HG02981 (cell line): ENCODE results near the gene STAU1.
"Not testable (repeated sequence)": the region's sequence is repeated elsewhere in the genome, so short reads cannot be mapped to it uniquely, and the experiment has no call there.

Source experiments
- ATAC-seq: cut with Tn5 transposase; IDR thresholded peaks from one replicate; pipeline ENCODE4 v1.9.1; 2021; ENCODE audit warnings: mild to moderate bottlenecking, moderate library complexity; ENCODE audit not compliant: unreplicated experiment

STAU1 gene

DNA sequence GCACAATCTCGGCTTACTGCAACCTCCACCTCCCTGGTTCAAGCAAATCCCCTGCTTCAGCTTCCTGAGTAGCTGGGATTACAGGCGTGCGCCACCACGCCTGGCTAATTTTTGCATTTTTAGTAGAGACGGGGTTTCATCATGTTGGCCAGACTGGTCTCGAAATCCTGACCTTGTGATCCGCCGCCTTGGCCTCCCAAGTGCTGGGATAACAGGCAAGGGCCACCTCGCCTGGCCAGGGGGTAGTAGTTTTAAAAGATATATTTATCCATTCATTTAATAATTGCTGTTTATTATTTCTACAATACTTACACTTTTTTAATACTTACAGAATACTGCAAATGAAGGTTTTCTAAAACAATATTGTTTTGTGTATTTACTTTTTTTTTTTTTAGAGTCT, 15.6 kb upstream of the STAU1 start:
- ATAC-seq: no peak

DNA sequence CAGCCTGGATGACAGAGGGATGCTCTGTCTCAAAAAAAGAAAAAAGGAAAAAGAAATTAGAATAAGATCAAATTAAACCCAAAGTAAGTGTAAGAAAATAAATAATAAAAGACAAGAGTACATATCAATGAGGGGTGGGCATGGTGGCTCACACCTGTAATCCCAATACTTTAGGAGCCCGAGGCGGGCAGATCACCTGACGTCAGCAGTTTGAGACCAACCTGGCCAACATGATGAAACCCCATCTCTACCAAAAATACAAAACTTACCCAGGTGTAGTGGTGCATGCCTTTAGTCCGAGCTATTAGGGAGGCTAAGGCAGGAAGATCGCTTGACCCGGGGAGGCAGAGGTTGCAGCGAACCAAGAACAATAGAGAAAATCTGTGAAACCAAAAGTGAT, 14.9 kb upstream of the STAU1 start:
- ATAC-seq: no peak

DNA sequence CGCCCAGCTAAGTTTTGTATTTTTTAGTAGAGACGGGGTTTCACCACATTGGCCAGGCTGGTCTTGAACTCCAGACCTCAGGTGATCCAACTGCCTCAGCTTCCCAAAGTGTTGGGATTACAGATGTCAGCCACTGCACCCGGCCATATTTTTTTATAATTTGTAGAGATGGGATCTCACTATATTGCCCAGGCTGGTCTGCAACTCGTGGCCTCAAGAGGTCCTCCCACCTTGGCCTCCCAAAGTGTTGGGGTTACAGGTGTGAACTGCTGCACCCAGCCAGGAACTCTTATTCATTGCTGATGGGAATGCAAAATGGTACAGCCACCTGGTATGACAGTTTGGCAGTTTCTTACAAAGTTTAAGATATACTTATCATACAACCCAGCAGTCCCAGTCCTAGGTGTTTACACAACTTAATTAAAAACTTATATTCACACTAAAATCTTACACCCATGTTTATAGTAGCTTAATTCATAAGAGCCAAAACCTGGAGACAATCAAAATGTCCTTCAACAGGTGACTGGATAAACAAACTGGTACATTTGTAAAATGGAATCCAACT, 11.7 kb upstream of the STAU1 start:
- ATAC-seq: no peak

DNA sequence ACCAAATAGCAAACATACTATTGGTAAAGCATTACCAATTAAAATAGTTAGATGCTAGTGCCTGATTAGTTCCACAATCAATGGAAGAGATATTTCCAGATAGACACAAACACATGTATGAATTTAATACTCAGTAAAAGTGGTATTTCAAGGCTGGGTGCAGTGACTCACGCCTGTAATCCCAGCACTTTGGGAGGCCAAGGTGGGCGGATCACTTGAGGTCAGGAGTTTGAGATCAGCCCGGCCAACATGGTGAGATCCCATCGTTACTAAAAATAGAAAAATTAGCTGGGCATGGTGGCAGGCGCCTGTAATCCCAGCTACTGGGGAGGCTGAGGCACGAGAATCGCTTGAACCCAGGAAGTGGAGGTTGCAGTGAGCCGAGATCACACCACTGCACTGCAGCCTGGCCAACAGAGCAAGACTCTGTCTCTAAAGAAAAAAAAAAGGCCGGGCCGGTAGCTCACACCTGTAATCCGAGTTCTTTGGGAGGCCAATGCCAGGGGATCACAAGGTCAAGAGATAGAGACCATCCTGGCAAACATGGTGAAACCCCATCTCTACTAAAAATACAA, 4.9 kb upstream of the STAU1 start:
- ATAC-seq: not testable (repeated sequence)

DNA sequence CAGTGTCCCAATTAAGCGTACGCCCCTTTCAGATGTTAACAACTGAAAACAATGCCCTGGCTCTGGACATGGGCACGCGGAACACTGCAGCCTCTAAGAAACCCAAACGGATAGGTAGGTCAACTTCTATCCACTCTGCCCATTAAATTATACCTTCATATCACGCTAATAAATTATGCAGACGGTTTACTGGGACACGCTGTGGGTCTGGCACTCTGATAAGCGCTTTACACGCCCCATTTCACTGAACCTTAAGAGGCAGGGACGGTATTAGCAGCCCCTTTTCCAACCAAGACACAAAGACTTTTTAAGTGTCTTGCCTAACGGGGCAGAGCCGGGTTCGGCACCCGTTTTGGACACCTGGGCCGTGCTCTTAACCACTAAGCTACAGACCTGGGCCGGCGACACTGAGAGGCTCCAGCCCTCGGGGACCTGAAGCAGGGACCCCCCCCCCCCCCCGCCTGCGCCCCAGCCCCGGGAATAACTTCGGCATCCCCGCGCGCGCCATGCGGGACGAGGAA, 744 bp downstream of the STAU1 start:
- peak; percentile 2 for ATAC-seq

DNA sequence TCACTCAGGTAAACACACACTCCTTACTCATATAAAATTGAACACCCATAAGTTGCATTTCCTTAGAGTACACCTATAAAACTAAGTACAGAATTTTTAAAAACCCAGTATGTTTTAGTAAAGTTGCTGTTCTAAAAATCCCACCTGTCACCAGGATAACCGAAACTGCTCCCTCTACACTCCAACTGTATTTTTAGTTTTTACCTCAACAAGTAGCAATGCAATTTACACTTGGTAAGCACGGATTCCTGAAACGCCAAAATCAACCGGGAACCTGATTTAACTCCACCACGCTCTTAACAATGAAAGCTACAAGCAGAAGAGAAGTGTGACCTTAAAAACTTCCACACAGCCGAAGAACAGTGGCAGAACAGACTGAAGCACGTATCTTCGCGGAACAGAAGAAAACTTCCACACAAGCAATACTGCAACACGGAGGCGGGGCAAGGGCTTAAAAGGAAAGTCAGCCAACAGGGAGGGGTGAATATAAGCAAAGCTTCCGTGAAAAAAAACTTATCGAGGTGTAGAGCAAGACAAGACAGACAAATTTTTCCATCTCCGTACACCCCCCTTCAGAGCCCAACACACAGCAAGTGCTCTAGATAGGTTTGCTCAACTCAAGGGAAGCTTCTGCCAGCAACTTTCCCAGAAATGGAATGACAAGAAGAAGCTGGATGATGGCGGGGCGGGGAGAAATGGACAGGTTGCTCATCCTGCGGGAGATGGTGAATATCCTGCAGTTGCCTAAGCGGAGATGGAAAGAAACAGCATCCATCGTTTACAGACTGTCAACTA, 1.4 kb downstream of the STAU1 start:
- ATAC-seq: no peak

DNA sequence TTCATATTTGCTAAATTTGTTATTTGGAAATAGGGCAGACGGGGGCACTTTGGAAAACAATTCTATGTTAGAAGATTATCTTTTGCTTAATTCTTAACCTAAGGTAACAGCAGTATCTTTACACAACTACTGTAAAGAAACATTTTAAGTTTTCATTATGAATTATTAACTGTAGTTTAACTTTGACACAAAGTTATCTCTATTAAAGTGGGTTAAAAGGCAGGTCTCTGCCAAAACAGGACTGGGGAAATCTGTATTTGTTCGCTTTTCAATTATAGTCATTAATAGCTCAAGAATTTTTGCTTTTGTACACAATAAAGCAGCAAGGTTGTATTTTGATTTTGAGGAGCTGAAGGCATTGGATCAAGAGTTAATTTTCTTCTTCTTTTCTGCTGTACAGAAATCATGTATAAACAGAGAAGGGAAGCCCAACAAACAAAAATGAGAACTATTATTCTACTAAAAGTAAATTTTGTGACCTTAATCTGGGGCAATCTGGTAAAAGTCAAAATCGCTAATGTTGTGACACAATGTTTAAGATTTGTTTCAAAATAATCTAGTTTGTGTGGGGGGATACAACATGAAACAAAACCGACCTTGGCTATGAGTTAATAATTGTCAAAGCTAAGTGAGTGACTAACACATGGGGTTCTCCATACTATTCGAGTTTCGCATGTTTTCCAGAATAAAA, 2.9 kb downstream of the STAU1 start:
- no peak for ATAC-seq

DNA sequence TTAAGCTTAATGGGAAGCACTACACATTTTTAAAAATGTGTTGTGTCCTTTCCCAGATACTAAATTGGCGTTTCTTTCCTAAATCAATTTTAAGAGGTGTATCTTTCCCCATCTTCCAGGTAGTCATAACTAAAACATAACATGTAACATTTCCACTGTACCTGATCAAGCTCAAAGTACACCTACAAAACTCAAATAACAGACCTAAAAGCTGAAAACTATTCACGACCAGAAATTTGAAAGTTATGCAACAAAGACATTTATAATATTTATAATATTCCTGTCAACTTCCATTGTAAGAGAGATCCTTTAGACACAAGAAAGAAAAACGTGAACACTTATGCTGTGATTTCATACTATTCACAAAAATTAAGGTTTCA, 3.5 kb downstream of the STAU1 start:
- no peak for ATAC-seq

DNA sequence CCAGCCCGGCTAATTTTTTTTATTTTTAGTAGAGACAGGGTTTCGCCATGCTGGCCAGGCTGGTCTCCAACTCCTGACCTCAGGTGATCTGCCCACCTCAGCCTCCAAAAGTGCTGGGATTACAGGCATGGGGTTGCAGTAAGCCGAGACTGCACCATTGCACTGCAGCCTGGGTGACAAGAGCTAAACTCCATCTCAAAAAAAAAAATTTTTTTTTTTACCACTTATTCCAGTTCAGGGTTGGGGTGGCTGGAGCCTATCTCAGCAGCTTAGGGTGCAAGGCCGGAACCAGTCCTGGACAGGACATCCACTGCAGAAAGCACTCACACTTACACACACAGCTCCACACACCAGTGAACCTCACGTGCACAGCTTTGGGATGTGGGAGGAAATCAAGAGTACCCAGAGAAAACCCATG, 4.0 kb downstream of the STAU1 start:
- not testable (repeated sequence) for ATAC-seq

DNA sequence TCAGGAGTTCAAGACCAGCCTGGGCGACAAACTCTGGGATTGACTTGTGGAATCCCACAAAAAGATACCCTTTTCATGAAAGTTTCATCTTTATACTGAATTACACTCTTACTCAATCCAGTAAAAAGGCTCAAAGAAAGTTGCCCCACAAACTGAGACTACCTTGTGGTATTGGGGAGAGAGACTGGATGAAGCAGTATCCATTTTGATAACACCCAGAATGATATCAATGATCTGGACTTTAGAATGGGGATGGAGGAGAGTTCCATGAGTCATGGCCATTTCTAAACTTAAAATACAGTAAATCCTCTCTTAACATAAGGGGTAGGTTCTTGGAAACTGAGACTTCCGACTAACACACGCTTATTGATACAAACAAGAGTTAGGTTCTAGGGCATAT, 4.7 kb downstream of the STAU1 start:
- no peak for ATAC-seq

DNA sequence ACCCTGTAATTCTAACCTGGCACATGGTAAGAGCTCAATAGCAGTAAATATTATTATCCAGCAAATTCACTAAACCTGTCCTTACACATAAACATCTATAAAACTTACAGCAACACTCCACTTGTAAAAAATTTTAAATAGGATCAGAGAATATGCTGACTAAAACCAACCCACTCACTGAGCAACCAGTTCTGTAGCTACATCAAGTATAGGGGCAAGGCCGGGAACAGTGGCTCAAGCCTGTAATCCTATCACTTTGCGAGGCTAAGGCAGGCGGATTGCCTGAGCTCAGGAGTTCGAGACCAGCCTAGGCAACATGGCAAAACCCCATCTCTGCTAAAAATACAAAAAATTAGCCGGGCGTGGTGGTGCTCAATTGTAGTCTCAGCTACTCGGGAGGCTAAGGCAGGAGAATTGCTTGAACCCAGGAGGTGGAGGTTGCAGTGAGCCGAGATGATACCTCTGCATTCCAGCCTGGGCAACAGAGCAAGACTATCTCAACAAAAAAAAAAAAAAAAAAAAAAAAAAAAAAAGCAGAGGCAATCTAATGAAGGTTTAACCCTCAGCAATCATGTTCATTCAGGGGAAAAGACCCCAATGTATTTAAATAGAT, 6.8 kb downstream of the STAU1 start:
- no peak for ATAC-seq

DNA sequence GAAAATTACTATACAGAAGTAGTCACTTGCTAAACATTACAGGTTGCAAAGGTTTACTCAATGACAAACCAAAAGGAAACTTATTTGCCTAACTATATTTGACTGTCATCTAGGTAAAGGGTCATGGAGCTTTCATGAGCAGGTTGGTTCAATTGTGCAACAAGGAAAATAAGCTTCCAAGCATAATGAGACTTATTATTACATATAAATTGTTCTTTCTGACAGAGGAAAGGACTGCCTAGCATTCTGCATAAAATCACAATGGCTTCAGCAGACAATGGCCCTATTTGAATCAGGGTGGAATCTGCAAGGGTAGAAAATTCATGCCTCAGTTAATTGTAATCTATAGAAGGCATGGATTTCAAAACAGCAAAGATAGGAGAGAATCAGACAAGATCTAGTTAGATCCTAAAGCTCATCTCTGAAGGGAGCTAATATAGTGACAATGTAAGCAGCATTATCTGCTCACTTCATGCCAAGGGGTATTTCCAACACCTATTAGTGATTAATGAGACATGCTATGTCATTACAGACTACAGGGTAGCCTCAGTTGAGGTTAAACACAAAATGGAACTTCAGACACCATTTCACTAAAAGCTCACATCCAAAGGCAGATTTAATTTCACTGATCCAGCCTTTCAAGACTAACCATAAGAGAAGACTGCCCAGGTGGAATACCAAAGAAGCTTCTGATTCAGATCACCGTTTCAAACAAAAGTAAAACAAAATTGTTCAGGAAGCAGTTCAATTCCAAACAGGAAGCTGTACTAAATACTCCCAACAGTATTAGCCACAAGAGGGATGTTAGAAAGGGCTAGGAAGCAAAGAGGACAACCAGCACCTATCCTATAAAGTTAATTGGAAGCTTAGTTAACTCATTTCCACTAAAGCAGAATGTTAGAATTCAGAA, 8.5 kb downstream of the STAU1 start:
- peak; percentile 83 for ATAC-seq

DNA sequence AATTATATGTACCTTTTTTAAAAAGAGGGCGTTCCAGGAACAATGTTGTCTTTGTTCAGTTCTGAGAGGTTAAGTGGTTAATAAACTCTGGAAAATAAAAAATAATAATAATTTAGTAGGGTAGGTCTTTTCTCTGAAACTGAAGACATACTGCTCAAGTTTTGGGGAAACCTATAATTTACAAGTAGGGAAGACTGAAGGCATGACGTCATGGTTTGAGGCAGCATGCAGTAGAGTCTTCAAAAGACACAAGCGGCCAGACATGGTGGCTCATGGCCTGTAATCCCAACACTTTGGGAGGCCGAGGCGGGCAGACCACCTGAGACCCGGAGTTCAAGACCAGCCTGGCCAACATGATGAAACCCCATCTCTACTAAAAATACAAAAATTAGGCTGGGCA, 14.0 kb downstream of the STAU1 start:
- ATAC-seq: no peak

DNA sequence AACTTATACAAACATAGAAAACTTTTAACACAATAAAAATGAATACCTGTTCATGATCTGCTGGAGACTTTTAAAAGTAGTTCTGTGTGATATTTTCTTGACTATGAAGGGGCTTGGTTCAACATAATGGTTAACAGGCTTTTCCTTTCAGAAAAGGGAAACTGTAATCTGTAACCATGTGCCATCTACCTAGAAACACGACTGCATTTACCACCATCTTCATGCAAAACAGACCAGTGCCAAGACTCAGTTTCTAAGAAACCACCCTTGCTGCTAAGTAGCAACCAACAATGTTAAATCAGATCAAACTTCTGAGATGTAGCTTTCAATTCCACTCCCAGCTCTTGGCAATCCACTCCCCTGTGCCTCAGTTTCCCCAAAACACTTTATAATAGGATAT, 15.7 kb downstream of the STAU1 start:
- peak; percentile 56 for ATAC-seq

DNA sequence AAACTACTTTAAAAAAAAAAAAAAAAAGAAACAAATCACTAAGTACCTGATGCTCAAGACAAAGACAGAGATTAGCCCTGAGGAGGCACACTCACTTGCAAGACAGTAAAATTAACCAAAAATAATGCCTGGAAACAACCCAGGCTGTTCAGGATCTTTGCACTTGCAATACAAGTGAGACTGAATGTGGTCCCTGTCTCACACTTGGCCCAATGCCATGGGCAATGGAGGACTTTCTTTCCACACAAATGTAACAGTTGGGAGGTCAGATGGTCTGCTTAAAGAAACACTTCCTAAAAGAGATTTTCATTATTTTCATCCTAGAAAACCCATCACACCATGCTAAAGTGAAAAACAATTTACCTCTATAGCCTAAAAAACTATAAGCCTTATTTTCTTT, 16.2 kb downstream of the STAU1 start:
- ATAC-seq: no peak

DNA sequence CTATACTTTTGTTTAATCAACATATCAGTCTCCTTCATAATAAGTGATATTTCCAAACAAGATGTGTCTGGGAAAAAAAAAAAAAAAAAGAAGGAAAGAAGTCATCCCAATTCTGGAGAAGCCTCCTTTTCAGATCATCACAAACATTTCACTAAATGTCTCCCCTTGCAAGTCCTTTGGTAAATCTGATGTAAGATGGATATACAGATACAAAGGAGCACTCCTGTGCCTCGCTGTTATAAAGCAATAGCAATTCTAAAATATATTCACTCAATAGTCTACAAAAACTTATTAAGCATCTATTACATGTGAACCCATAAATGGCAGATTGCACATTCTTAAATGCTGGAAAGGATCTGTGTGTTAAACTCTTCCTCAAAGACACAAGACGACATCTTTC, 17.4 kb downstream of the STAU1 start:
- no peak for ATAC-seq

DNA sequence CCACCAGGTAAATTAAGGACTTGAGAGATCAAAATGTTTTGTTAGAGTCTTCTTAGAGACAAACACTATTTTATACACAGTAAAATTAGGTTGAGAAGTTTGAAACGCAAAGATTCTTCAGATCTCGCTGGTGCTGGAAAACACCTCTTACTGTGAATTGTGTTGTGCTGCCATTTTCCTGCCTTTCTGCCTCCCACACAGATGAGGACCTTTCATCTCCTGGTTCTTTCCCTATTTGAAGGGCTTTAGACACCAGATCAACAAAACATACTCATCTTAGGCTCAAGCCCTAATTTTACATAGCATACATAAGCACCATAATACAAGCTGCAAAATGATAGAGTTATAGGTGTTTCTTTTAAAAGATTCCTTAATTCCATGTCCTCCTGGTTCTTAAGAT, 18.6 kb downstream of the STAU1 start:
- no peak for ATAC-seq

DNA sequence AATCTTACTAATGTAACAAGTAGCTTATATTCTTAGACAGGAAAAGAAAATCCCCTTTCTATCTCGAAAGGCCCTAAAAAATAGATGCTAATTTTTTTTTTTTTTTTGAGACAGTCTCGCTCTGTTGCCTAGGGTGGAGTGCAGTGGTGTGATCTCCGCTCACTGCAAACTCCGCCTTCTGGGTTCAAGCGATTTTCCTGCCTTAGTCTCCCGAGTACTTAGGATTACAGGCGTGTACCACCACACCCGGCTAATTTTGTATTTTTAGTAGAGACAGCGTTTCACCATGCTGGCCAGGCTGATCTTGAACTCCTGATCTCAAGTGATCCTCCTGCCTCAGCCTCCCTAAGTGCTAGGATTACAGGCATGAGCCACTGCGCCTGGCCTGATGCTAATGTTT, 19.3 kb downstream of the STAU1 start:
- not testable (repeated sequence) for ATAC-seq

DNA sequence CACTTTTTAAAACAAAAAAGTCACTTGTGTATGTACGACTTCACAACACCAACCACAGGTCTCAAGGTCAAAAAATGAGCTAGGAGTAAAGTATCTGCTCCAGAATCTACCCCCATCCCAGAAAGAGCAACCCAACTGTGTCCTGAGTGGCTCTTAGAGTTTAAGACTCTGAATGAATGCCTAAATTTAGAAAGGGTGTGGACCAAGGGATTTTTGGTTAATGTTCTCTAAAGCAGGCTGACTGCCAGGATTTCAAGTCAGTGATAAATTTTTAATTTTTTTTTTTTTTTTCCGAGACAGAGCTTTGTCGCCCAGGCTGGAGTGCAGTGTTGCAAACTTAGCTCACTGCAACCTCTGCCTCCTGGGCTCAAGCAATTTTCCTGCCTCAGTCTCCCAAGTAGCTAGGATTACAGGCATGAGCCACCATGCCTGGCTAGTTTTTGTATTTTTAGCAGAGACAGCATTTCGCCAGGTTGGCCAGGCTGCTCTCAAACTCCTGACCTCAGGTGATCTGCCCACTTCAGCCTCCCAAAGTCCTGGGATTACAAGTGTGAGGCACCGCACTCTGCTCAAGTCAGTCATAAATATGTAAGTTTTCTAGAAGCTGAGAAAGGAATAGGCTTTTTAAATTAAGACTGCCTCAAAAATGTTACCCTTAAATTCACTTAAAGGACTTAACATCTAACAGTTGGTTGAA, 20.2 kb downstream of the STAU1 start:
- ATAC-seq: no peak
